Stimulated activated CD8-positive, alpha-beta memory T cell treated with anti-CD3 and anti-CD28 coated beads, Interleukin-2, amount 100 ng/mL, for 1 hour (primary cell): ENCODE results near the gene SPSB4.
"Not testable (repeated sequence)": the region's sequence is repeated elsewhere in the genome, so short reads cannot be mapped to it uniquely, and the experiment has no call there.

ENCODE experiments used
- DNase-seq, 2 donors: peaks; one replicate each; pipeline ENCODE4 v3.0.0-alpha.2; 2020; ENCODE audit warnings: low read depth in 2 of 2

SPSB4 gene

GRCh38 chr3:141093971-141094684 lies 43.0 kb downstream of the SPSB4 start:
- no peak for DNase-seq

- no peak for DNase-seq
These were observed 43.8 kb downstream of the SPSB4 start for GRCh38 chr3:141094790-141095545.

- DNase-seq, result no peak
These were observed 44.4 kb downstream of the SPSB4 start for GRCh38 chr3:141095546-141095937.

- no peak for DNase-seq
These were observed 45.0 kb downstream of the SPSB4 start for GRCh38 chr3:141096164-141096563.

- no peak for DNase-seq
These were observed 45.8 kb downstream of the SPSB4 start for GRCh38 chr3:141096981-141097380.

GRCh38 chr3:141100112-141100511 lies 49.0 kb downstream of the SPSB4 start:
- DNase-seq, result no peak

GRCh38 chr3:141100531-141101320 lies 49.6 kb downstream of the SPSB4 start:
- no peak for DNase-seq

- no peak for DNase-seq
These were observed 51.2 kb downstream of the SPSB4 start for GRCh38 chr3:141102372-141102771.

- no peak for DNase-seq
These were observed 51.9 kb downstream of the SPSB4 start for GRCh38 chr3:141103067-141103466.

GRCh38 chr3:141103503-141103902 lies 52.4 kb downstream of the SPSB4 start:
- no peak for DNase-seq

GRCh38 chr3:141104151-141104821 lies 53.1 kb downstream of the SPSB4 start:
- DNase-seq, result no peak

- DNase-seq, result peak; percentile 17 to 31
These were observed 54.9 kb downstream of the SPSB4 start for GRCh38 chr3:141105828-141106628.

GRCh38 chr3:141106842-141107241 lies 55.7 kb downstream of the SPSB4 start:
- DNase-seq, result no peak

GRCh38 chr3:141108039-141108438 lies 56.9 kb downstream of the SPSB4 start:
- no peak for DNase-seq

- DNase-seq, result no peak
These were observed 58.6 kb downstream of the SPSB4 start for GRCh38 chr3:141109751-141110150.

GRCh38 chr3:141110322-141110721 lies 59.2 kb downstream of the SPSB4 start:
- no peak for DNase-seq

GRCh38 chr3:141111364-141112155 lies 60.4 kb downstream of the SPSB4 start:
- no peak for DNase-seq

- DNase-seq, result no peak
These were observed 61.6 kb downstream of the SPSB4 start for GRCh38 chr3:141112686-141113297.

GRCh38 chr3:141113680-141114079 lies 62.5 kb downstream of the SPSB4 start:
- DNase-seq, result not testable (repeated sequence)
